ENCODE data around the gene ATP11C.

The ATP11C gene

GRCh38 chrX:139738581-139738980, 194.3 kb downstream of the ATP11C start:
- no peak for TF ChIP-seq CTCF (IDR thresholded peaks at IDR 0.05; ENCODE audit: extremely low read depth, missing control alignments)

GRCh38 chrX:139736151-139736550, 196.7 kb downstream of the ATP11C start:
- no peak for TF ChIP-seq CTCF (IDR thresholded peaks at IDR 0.05; ENCODE audit: extremely low read depth, missing control alignments)
- DNase-seq (ENCODE audit: low spot score), result no peak

More at GRCh38 chrX:139738581-139738980, 194.3 kb downstream of the ATP11C start:
- no peak for DNase-seq (ENCODE audit: low spot score)

GRCh38 chrX:139734996-139735395, 197.9 kb downstream of the ATP11C start:
- no peak for TF ChIP-seq CTCF (IDR thresholded peaks at IDR 0.05; ENCODE audit: extremely low read depth, missing control alignments)
- DNase-seq (ENCODE audit: low spot score), result no peak

- TF ChIP-seq CTCF (IDR thresholded peaks at IDR 0.05; ENCODE audit: extremely low read depth, missing control alignments), result no peak
- peak; percentile 2 for DNase-seq (ENCODE audit: low spot score)
Observed at GRCh38 chrX:139725720-139726119, 207.1 kb downstream of the ATP11C start.

- TF ChIP-seq CTCF (IDR thresholded peaks at IDR 0.05; ENCODE audit: extremely low read depth, missing control alignments), result no peak
- DNase-seq (ENCODE audit: low spot score), result no peak
Observed at GRCh38 chrX:139724626-139725025, 208.2 kb downstream of the ATP11C start.

GRCh38 chrX:139720979-139721378, 211.9 kb downstream of the ATP11C start:
- no peak for TF ChIP-seq CTCF (IDR thresholded peaks at IDR 0.05; ENCODE audit: extremely low read depth, missing control alignments)
- no peak for DNase-seq (ENCODE audit: low spot score)

- no peak for TF ChIP-seq CTCF (IDR thresholded peaks at IDR 0.05; ENCODE audit: extremely low read depth, missing control alignments)
- no peak for DNase-seq (ENCODE audit: low spot score)
Observed at GRCh38 chrX:139720136-139720535, 212.7 kb downstream of the ATP11C start.

Data from GM20000 (cell line).